PC-9 (cell line): ENCODE data around the gene SUCO. TPM values are rescaled to one million over a fixed set of nuclear protein-coding genes. Genes with fewer than 3 reads are reported as not detected.

Experiments
- BruUV-seq: library from RNA; stranded (reverse); fragments of 400-500 nt; replicated peaks from 2 replicates; lab custom pipeline; 2021; lab: Mats Ljungman, UMichigan
- CTCF ChIA-PET: fragments of 300-600 bp; sonication (Branson Sonifier 250); formaldehyde crosslinking; loops from one replicate; lab custom pipeline; 2022; ENCODE audit warnings: antibody characterized with exemption; lab: Charles Lee
- POLR2A ChIA-PET: fragments of 300-600 bp; sonication (Branson Sonifier 250); formaldehyde crosslinking; loops from one replicate; lab custom pipeline; 2022; ENCODE audit warnings: antibody characterized with exemption; ENCODE audit not compliant: unreplicated experiment; lab: Charles Lee
- DNase-seq, 2 experiments: peaks; one replicate each; pipeline versions ENCODE4 v3.0.0 to v3.0.0-alpha.2; 2015 to 2022; ENCODE audit warnings: mixed read lengths in 1 of 2
- H2AFZ ChIP-seq: fragments of 200-600 bp; sonication (generic); 2 replicates; pipeline ENCODE4 v1.8.1; 2017; ENCODE audit warnings: antibody characterized with exemption
- H3F3A ChIP-seq: fragments of 200-600 bp; sonication (generic); 2 replicates; pipeline ENCODE4 v1.8.1; 2017; ENCODE audit warnings: antibody characterized with exemption, mild to moderate bottlenecking, low read depth; ENCODE audit not compliant: insufficient read depth
- H3K27ac ChIP-seq: fragments of 200-600 bp; sonication (generic); 2 replicates; pipeline ENCODE4 v1.6.1; 2016; ENCODE audit warnings: mixed run types
- H3K27me3 ChIP-seq: fragments of 200-600 bp; sonication (generic); 2 replicates; pipeline ENCODE4 v1.6.1; 2016; ENCODE audit warnings: low read depth, mixed run types; ENCODE audit not compliant: insufficient read depth
- H3K36me3 ChIP-seq: fragments of 200-600 bp; sonication (generic); 2 replicates; pipeline ENCODE4 v1.6.1; 2016; ENCODE audit warnings: low read depth, mixed run types
- H3K4me1 ChIP-seq: fragments of 200-600 bp; sonication (generic); replicated peaks from 2 replicates; pipeline ENCODE4 v1.6.1; 2016; ENCODE audit warnings: mixed run types; ENCODE audit not compliant: insufficient read depth
- H3K4me2 ChIP-seq: fragments of 200-600 bp; sonication (generic); 2 replicates; pipeline ENCODE4 v1.6.1; 2017; ENCODE audit warnings: mixed run types
- H3K4me3 ChIP-seq: fragments of 200-600 bp; sonication (generic); 2 replicates; pipeline ENCODE4 v1.6.1; 2016; ENCODE audit warnings: mixed run types
- H3K79me2 ChIP-seq: fragments of 200-600 bp; sonication (generic); 2 replicates; pipeline ENCODE4 v1.6.1; 2017; ENCODE audit warnings: low read depth, mixed run types
- H3K9me2 ChIP-seq: fragments of 200-600 bp; sonication (generic); 2 replicates; pipeline ENCODE4 v1.8.1; 2017; ENCODE audit warnings: mild to moderate bottlenecking; ENCODE audit not compliant: insufficient read depth
- H3K9me3 ChIP-seq: fragments of 200-600 bp; sonication (generic); 2 replicates; pipeline ENCODE4 v1.8.1; 2016; ENCODE audit warnings: low read depth; ENCODE audit not compliant: insufficient read depth
- H4K20me1 ChIP-seq: fragments of 200-600 bp; sonication (generic); 2 replicates; pipeline ENCODE4 v1.8.1; 2017; ENCODE audit not compliant: insufficient read depth
- EZH2 ChIP-seq: fragments of 200-600 bp; sonication (generic); IDR thresholded peaks from 2 replicates; pipeline ENCODE4 v1.8.0; 2017; ENCODE audit warnings: antibody characterized with exemption, low read depth
- intact Hi-C: fragments of 100-400 bp; cut with micrococcal nuclease; formaldehyde crosslinking; loops from one replicate; pipeline ENCODE4 v1.10.0; 2022; ENCODE audit not compliant: unreplicated experiment
- total RNA-seq: library from RNA; stranded (reverse); gene quantifications from 2 replicates; pipeline ENCODE4 v1.2.3, GENCODE V29; 2021
- TF ChIP-seq, protein P1 (sequence below): fragments of 200-600 bp; sonication (generic); conservative IDR thresholded peaks from 2 replicates; pipeline ENCODE4 v1.6.1; 2017; ENCODE audit warnings: mixed run types, antibody characterized with exemption, mild to moderate bottlenecking, moderate library complexity

The SUCO gene
- total RNA-seq, 1 experiment from 2014 or later = 34.0 TPM

DNA sequence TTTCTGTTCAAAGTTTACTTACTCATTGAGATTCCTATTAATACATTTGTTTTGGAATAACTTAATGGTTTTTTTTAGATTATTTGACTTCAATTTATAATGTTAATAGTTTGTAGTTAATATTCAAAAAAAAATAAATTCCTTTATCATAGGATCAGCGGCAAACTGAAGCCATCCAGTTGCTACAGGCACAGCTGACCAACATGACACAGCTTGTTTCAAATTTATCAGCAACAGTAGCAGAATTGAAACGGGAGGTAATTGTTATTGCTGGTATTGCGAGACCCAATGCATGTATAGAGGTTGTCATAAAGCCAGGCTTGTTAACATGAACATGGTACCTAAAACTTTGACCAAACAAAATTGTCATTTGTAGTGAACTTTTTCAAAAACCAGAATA, 67.0 kb downstream of the SUCO start:
- H3K9me3 ChIP-seq = no peaks in the 10 kb centered on the region
- H3K4me3 ChIP-seq = no peak overlapping the region
- POLR2A ChIA-PET = no interaction called here
- H3K4me2 ChIP-seq = no peak overlapping the region
- no peaks in the 10 kb centered on the region for H3K27me3 ChIP-seq
- H3K36me3 ChIP-seq = peaks cover 25% of the 10 kb centered on the region
- CTCF ChIA-PET = no interaction called here
- H3K79me2 ChIP-seq = no peaks in the 10 kb centered on the region; the same call in 1 of the 2 replicates
- DNase-seq = no peak
- TF ChIP-seq, protein P1, sequence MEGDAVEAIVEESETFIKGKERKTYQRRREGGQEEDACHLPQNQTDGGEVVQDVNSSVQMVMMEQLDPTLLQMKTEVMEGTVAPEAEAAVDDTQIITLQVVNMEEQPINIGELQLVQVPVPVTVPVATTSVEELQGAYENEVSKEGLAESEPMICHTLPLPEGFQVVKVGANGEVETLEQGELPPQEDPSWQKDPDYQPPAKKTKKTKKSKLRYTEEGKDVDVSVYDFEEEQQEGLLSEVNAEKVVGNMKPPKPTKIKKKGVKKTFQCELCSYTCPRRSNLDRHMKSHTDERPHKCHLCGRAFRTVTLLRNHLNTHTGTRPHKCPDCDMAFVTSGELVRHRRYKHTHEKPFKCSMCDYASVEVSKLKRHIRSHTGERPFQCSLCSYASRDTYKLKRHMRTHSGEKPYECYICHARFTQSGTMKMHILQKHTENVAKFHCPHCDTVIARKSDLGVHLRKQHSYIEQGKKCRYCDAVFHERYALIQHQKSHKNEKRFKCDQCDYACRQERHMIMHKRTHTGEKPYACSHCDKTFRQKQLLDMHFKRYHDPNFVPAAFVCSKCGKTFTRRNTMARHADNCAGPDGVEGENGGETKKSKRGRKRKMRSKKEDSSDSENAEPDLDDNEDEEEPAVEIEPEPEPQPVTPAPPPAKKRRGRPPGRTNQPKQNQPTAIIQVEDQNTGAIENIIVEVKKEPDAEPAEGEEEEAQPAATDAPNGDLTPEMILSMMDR = no peak
- TF ChIP-seq EZH2 = no peak
- no peaks in the 10 kb centered on the region for H3F3A ChIP-seq
- no peaks in the 10 kb centered on the region for H3K9me2 ChIP-seq
- H4K20me1 ChIP-seq = no peaks in the 10 kb centered on the region
- 0 out of 2 replicates have a peak, but pooled peaks cover 12% of the 10 kb centered on the region for H3K4me1 ChIP-seq
- no TSS peak for BruUV-seq
- H3K27ac ChIP-seq = no peak overlapping the region
- H2AFZ ChIP-seq = no peak overlapping the region
- intact Hi-C loops = no loop called here

GRCh38 chr1:172600615-172601014, 67.7 kb downstream of the SUCO start:
- H3K9me2 ChIP-seq = no peaks in the 10 kb centered on the region
- no peak overlapping the region for H3K4me3 ChIP-seq
- no peaks in the 10 kb centered on the region for H3K9me3 ChIP-seq
- intact Hi-C loops = no loop called here
- H3F3A ChIP-seq = no peaks in the 10 kb centered on the region
- H3K27me3 ChIP-seq = no peaks in the 10 kb centered on the region
- TF ChIP-seq, protein P1 = no peak
- TF ChIP-seq EZH2 = no peak
- no peak overlapping the region for H2AFZ ChIP-seq
- H3K36me3 ChIP-seq = peaks cover 25% of the 10 kb centered on the region
- H3K4me2 ChIP-seq = no peak overlapping the region
- no peaks in the 10 kb centered on the region for H4K20me1 ChIP-seq
- ChIA-PET CTCF (no interaction called here), POLR2A (no interaction called here)
- H3K4me1 ChIP-seq = 0 out of 2 replicates have a peak, but pooled peaks cover 12% of the 10 kb centered on the region
- H3K79me2 ChIP-seq = no peaks in the 10 kb centered on the region; the same call in 1 of the 2 replicates
- no TSS peak for BruUV-seq
- no peak overlapping the region for H3K27ac ChIP-seq
- DNase-seq = peak in 1 of 2 experiments; percentile 47

DNA sequence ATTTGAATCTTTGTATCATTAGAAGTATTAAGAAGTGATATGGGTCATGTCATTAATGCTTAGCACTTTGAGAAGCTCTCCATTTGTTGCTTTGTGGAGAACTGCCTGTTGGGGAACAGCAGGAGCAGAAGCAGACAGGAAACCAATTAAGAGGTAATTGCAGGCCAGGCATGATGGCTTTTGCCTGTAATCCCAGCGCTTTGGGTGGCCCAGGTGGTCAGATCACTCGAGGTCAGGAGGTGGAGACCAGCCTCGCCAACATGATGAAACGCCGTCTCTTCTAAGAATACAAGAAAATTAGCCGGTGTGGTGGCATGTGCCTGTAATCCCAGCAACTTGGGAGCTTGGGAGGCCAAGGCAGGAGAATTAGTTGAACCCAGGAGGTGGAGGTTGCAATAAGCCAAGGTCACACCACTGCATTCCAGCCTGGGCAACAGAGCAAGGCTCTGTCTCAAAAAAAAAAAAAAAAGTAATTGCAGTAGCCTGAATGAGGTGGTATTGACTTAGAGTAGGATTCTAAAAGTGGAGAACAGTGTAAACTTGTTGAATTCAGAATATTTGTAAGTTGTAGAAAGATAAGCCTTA, 68.2 kb downstream of the SUCO start:
- POLR2A ChIA-PET = no interaction called here

More for the DNA sequence above, 68.2 kb downstream of the SUCO start:
- Histone ChIP-seq H3K4me1 (0 out of 2 replicates have a peak, but pooled peaks cover 12% of the 10 kb centered on the region), H3K4me3 (no peak overlapping the region), H3K27me3 (no peaks in the 10 kb centered on the region), H3K9me3 (no peaks in the 10 kb centered on the region), H2AFZ (no peak overlapping the region), H3F3A (no peaks in the 10 kb centered on the region), H3K9me2 (no peaks in the 10 kb centered on the region), H4K20me1 (no peaks in the 10 kb centered on the region), H3K79me2 (no peaks in the 10 kb centered on the region; the same call in 1 of the 2 replicates), H3K4me2 (no peak overlapping the region), H3K27ac (no peak overlapping the region), H3K36me3 (peaks cover 20% of the 10 kb centered on the region)
- no peak for TF ChIP-seq EZH2
- TF ChIP-seq, protein P1 = no peak
- intact Hi-C loops = no loop called here
- BruUV-seq = no TSS peak
- CTCF ChIA-PET = no interaction called here
- no peak for DNase-seq
